Stimulated activated CD8-positive, alpha-beta memory T cell treated with anti-CD3 and anti-CD28 coated beads, Interleukin-12 subunit alpha, Interleukin-12 subunit beta, amount 100 ng/mL, for 1 hour (primary cell): ENCODE data around the gene LRIG2.
A peak's percentile ranks its signal among the peaks of the same experiment; 100 is the strongest.
"Not testable (repeated sequence)": the region's sequence is repeated elsewhere in the genome, so short reads cannot be mapped to it uniquely, and the experiment has no call there.

Experiments
- DNase-seq: peaks from one replicate; pipeline ENCODE4 v3.0.0-alpha.2; 2020; ENCODE audit warnings: low read depth

Gene LRIG2, protein sequence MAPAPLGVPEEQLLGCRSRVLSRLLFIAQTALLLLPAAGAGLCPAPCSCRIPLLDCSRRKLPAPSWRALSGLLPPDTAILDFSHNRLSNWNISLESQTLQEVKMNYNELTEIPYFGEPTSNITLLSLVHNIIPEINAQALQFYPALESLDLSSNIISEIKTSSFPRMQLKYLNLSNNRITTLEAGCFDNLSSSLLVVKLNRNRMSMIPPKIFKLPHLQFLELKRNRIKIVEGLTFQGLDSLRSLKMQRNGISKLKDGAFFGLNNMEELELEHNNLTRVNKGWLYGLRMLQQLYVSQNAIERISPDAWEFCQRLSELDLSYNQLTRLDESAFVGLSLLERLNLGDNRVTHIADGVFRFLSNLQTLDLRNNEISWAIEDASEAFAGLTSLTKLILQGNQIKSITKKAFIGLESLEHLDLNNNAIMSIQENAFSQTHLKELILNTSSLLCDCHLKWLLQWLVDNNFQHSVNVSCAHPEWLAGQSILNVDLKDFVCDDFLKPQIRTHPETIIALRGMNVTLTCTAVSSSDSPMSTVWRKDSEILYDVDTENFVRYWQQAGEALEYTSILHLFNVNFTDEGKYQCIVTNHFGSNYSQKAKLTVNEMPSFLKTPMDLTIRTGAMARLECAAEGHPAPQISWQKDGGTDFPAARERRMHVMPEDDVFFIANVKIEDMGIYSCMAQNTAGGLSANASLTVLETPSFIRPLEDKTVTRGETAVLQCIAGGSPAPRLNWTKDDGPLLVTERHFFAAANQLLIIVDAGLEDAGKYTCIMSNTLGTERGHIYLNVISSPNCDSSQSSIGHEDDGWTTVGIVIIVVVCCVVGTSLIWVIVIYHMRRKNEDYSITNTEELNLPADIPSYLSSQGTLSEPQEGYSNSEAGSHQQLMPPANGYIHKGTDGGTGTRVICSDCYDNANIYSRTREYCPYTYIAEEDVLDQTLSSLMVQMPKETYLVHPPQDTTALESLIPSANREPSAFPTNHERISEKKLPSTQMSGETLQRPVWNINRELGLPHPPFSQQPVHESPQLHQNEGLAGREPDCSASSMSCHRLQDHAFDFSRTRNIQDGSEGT

GRCh38 chr1:113072757-113073478, at the start of gene LRIG2:
Gene LRIG2 (plus strand): TSS chr1:113073198. CDS start chr1:113073407, 209 bp downstream.
- peak; percentile 96 for DNase-seq

GRCh38 chr1:113023316-113023715, 49.7 kb upstream of the LRIG2 start:
- DNase-seq, result not testable (repeated sequence)

- no peak for DNase-seq
Observed at GRCh38 chr1:113027007-113027406, 46.0 kb upstream of the LRIG2 start.

DNA sequence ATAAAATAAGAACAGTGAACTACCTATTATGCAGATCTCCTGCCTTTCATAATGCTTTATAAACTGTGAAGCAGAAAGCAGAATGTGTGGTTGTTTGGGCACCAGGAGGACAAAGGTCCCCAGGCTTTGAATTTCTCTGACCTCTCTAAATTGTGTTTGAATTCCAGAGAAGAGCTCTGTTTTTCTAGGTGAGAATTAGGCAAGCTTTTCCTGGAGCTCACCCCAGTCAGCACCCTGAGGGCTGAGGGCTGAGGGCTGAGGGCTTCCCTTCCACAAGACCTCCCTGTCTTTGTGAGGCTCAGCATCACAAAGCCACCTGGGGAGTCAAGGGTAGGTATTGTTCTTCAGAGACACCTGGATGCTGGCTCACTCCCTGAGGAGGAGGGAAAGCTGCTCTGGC, 45.5 kb upstream of the LRIG2 start:
- DNase-seq, result no peak

DNA sequence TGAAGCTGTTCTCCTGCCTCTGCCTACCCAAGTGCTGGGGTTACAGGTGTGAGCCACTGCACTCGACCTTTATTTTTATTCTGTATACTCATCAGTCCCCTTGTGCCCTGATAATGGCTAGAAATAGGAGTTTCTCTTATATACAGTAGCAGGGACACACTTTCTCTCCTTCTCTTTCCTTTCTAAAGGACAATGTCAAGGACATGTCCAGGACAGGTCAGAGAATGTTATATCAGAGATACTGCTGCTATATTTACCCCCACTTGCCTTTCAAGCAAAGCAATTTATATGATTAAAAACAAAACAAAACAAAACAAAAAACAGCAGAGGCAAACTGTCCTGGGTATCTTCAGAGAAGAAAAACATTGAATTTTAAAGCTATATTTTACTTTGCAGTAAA, 43.2 kb upstream of the LRIG2 start:
- no peak for DNase-seq

- DNase-seq, result no peak
Observed at GRCh38 chr1:113031171-113031933, 41.6 kb upstream of the LRIG2 start.

GRCh38 chr1:113035086-113035485, 37.9 kb upstream of the LRIG2 start:
- no peak for DNase-seq

- DNase-seq, result no peak
Observed at GRCh38 chr1:113036639-113037321, 36.2 kb upstream of the LRIG2 start.

- no peak for DNase-seq
Observed at GRCh38 chr1:113040041-113040440, 33.0 kb upstream of the LRIG2 start.

DNA sequence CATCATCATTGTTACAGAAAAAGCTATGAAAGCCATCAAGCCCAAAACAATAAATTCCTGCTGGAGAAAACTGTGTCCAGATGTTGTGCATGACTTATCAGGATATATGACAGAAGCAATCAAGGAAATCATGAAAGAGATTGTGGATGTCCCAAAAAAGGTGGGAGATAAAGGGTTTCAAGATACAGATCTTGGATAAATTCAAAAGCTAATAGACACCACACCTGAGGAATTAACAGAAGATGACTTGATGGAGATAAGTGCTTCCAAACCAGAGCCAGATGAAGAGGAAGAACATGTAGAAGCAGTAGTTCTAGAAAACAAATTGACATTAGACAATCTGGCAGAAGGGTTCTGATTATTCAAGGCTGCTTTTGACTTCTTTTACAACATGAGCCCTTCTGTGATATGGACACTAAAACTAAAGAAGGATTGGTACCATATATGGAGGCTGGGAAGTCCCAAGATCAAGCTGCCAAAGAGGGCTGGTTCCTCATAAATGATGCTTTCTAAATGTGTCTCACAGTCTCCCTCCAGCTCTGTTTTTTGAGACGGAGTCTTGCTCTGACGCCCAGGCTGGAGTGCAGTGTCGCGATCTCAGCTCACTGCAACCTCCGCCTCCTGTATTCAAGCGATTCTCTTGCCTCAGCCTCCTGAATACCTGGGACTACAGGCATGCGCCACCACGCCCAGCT, 32.1 kb upstream of the LRIG2 start:
- DNase-seq, result no peak

DNA sequence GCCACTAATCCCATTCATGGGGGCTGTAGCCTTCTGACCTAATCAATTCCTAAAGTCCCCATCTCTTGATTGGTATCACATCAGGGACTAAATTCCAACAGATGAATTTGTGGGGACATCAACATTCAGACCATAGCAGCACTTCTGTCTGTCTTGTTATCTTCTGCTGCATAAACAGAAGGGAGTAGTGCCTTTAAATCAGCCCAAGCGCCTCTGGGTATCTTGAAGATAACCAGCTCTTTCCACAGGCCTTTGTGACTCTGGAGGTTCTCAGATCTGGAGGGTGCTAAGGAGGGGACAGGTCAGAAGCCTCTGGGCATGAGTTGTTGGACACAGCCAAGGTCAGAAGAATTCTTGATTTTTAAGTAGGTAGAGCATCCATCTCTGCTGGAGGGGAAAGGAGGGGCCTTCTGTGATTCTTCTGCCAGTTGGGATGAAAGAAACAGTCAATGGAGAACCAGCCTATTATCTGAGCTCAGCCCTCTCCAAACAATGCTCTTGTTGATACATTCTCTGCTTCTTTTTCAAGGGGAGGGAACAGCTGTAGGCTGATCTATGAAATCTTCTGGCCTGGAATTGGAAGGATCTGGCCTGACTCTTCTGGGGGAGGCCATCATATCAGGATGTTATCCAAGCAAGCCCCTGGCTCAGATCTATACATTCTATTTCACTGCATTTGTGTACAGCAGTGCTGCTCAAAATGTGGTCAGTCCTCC, 31.3 kb upstream of the LRIG2 start:
- no peak for DNase-seq

- no peak for DNase-seq
Observed at GRCh38 chr1:113042285-113043143, 30.5 kb upstream of the LRIG2 start.

DNA sequence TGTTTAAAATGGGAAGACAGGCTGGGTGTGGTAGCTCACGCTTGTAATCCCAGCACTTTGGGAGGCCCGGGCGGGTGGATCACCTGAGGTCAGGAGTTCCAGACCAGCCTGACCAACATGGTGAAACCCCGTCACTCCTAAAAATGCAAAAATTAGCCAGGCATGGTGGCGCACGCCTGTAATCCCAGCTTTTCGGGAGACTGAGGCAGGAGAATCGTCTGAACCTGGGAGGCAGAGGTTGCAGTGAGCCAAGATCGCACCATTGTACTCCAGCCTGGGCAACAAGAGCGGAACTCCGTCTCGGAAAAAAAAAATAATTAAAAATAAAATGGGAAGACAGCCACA, 29.9 kb upstream of the LRIG2 start:
- DNase-seq, result not testable (repeated sequence)

DNA sequence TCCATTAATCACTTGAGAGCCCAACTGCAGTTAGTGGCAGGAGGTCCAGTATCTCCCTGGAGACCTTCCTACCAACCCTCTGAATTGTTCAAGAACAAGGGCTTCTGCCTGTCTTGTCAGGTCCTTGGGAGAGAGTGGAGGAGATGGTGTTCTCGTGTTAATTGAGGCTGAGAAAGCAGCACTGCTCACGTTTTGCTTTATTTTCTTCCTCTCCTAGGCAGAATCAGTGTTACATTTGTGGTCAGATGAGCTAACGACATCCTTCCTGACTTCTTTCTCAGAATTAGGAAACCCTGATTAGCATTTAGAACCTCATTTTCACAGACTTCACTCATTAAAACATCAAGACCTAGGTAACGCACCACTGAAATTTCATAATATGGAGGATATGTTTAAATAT, 26.4 kb upstream of the LRIG2 start:
- no peak for DNase-seq

- no peak for DNase-seq
Observed at GRCh38 chr1:113048064-113048463, 24.9 kb upstream of the LRIG2 start.

DNA sequence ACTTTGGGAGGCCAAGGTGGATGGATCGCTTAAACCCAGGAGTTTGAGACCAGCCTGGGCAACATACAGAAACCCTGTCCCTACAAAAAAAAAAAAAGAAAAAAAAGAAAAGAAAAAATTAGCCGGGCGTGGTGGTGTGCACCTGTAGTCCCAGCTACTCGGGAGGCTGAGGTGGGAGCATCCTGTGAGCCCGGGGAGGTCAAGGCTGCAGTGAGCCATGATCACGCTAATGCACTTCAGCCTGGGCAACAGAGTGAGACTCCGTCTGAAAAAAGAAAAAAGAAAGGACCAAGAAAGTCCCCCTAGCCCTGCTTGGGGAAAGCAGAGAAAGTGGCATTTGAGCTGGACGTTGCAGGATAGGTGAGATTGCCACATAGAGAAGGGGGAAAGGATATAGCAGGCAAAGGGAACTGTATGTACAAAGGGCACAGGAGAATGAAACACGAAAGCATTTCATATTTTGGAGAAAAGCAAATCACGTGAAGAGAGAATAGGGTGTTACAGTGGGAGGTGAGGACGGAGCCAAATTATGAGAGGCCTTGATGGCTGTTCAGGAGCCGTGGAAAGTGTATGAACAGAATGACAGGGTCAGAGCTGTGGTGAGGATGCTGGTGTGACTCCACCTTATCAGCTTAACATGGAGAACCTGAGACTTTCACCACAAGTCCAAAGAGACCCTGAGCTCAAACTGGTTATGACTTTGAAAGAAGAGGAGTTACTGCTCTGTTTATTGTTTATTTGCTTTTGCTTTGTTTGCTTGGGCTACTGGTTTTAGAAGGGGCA, 19.5 kb upstream of the LRIG2 start:
- DNase-seq, result no peak

DNA sequence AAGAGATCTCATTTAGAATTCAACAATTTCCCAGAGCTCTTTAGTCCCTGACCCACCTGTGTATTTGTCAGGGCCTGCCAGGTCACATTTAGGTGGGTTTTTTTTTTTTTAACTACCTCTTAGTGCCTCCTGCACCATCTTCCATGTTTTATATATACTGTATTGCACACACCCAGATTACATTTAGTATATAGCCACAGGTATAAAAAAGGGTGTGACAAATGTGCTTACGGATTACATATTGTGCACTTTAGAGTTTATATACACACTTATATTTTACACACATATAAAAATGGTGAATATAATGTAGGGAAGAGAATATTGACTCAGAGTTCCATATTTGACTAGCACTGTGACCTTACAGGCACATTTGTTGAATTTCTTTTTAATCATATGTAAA, 17.4 kb upstream of the LRIG2 start:
- no peak for DNase-seq

DNA sequence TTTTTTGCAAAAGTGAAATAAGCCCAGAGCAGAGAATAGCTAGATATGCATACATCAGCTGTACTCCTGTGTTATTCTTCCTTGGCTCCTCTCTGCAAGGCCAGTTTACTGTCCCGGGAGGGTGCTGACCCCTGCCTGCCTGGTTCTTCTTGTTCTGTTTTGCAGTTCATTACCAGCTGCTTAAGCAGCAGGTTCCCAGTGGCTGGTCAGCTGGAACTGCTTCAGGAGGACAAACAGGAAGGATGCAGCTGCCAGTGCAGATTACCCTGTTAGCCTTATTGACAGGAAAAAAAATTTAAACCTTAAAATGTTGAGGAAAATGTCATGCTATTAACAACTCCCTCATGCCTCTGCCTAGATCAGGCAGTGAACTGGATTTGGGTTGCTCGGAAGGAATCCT, 16.0 kb upstream of the LRIG2 start:
- no peak for DNase-seq
